ENCODE results near the gene FCF1.

- no peak for TF ChIP-seq CTCF (CRISPR knock-in tag; IDR thresholded peaks at IDR 0.05)
- no peak for TF ChIP-seq ZFYVE20 (CRISPR knock-in tag; IDR thresholded peaks at IDR 0.05; ENCODE audit: borderline replicate concordance, low read depth)
- TF ChIP-seq ARNT2 (CRISPR knock-in tag; IDR thresholded peaks at IDR 0.05; ENCODE audit: low read depth), result no peak
- no peak for TF ChIP-seq RELA (CRISPR knock-in tag; IDR thresholded peaks at IDR 0.05)
- no peak for TF ChIP-seq ATF3 (CRISPR knock-in tag; IDR thresholded peaks at IDR 0.05)
- no peak for TF ChIP-seq ATF5 (CRISPR knock-in tag; IDR thresholded peaks at IDR 0.05; ENCODE audit: low read depth)
- no peak for TF ChIP-seq CHD2 (IDR thresholded peaks at IDR 0.05; ENCODE audit: low read depth, low read length)
- TF ChIP-seq SNRNP70 (IDR thresholded peaks at IDR 0.05; ENCODE audit: low read depth, low read length), result no peak
- no peak for TF ChIP-seq AHDC1 (CRISPR knock-in tag; IDR thresholded peaks at IDR 0.05; ENCODE audit: borderline replicate concordance)
- no peak for TF ChIP-seq ZNF501 (CRISPR knock-in tag; IDR thresholded peaks at IDR 0.05)
- no peak for TF ChIP-seq EZH2 (conservative IDR thresholded peaks at IDR 0.05; ENCODE audit: low read depth, low read length)
Observed at GRCh38 chr14:74711651-74712050, 1.3 kb upstream of the FCF1 start.
